Fibroblast of mammary gland (primary cell): Measurements from ENCODE around the gene SLC35G6.

Experiments
- DNase-seq: peaks from one replicate; pipeline ENCODE4 v3.0.0-alpha.2; 2010; ENCODE audit warnings: low read depth
- H3K4me3 ChIP-seq: 2 replicates; pipeline ENCODE4 v1.5.1; 2011; ENCODE audit warnings: low read depth, mild to moderate bottlenecking, low read length, moderate library complexity; ENCODE audit not compliant: control insufficient read depth
- CTCF ChIP-seq: conservative IDR thresholded peaks from 2 replicates; pipeline ENCODE4 v1.5.1; 2011; ENCODE audit warnings: low read depth, low read length, inconsistent platforms; ENCODE audit not compliant: control insufficient read depth, insufficient read depth

SLC35G6 gene

DNA sequence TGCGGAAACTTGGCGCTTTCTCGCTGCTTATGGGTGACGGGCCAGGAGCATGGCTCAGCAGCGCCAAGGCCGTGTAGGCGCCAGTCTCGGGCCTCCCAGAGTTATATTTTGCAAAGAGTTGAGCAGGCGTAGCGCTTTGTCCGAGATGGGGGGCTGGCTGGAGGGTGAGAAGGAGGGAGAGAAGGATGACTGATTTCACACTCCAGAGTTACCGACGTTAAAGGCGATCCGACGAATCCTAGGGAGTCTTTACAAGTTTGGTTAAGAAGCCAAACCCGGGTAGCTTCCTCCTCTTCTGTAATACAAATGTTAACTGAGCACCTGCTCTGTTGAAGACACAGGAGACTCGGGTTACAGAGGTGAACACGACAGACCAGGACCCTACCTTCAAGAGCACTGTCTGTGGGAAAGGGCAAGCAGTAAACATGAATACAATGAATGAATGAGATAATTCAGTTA is 3.7 kb downstream of the SLC35G6 start:
- peak overlapping the region; percentile 72 for H3K4me3 ChIP-seq
- DNase-seq, result no peak
- no peak for TF ChIP-seq CTCF

DNA sequence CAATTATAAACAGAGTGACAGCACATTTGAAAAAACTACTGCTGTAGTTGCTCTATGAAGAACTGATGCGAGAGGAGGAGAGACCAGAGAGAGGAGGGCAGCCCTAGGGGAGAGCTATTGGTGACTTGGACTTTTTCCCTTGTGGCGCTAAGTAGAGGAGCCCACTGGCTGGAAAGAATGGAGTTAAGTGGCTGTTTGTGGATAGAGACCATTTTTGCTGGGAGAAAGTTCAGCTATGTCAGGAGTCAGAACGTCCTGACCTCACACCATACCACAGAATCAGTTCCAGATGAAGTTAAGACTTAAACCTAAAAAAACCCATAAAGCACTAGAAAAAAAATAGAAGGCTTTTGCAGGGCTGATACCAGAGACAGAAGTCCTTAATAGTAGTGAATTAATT is 4.9 kb downstream of the SLC35G6 start:
- no peak for TF ChIP-seq CTCF
- DNase-seq, result peak; percentile 81
- peak overlapping the region; percentile 72 for H3K4me3 ChIP-seq

- no peak overlapping the region for H3K4me3 ChIP-seq
- DNase-seq, result no peak
- TF ChIP-seq CTCF, result no peak
These were observed 8.9 kb downstream of the SLC35G6 start for GRCh38 chr17:7490144-7490543.

GRCh38 chr17:7491583-7491982 is 10.3 kb downstream of the SLC35G6 start:
- H3K4me3 ChIP-seq, result no peak overlapping the region
- no peak for DNase-seq
- TF ChIP-seq CTCF, result no peak

DNA sequence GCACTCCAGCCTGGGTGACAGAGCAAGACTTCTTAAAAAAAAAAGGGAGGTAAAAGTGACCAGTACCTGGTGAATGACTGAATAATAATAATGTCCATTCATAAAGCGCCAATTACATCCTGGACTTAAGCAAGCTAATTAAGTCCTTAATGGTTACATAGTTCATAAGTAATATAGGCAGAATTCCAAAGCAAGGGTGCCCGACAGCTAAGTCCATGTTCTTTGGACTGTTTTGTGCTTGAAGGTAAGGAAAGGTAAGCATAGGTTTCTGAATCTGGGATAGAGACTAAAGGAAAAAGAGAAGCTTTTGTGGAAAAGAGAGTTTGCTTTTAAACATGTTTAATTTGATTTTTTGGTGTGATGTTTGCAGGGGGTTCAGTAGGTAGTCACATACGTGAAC is 12.7 kb downstream of the SLC35G6 start:
- no peak for DNase-seq
- TF ChIP-seq CTCF, result no peak

GRCh38 chr17:7495906-7496434 is 14.7 kb downstream of the SLC35G6 start:
- DNase-seq, result no peak
- H3K4me3 ChIP-seq, result no peak overlapping the region
- no peak for TF ChIP-seq CTCF

More for the DNA sequence above, 12.7 kb downstream of the SLC35G6 start:
- H3K4me3 ChIP-seq, result no peak overlapping the region
